Nephron progenitor cell (in vitro differentiated cells): Measurements from ENCODE around the gene BTBD3.

ENCODE experiments used
- DNase-seq: peaks from one replicate; pipeline ENCODE4 v3.0.0; 2021
- H3K27ac Mint-ChIP-seq: 2 replicates; pipeline ENCODE4 v1.8.0; 2021; ENCODE audit warnings: mild to moderate bottlenecking, moderate library complexity, mixed read lengths
- H3K27me3 Mint-ChIP-seq: 2 replicates; pipeline ENCODE4 v1.8.0; 2021; ENCODE audit warnings: mild to moderate bottlenecking, low read depth, mixed read lengths; ENCODE audit not compliant: poor library complexity
- H3K36me3 Mint-ChIP-seq: 2 replicates; pipeline ENCODE4 v1.8.0; 2021; ENCODE audit warnings: low read depth, mixed read lengths
- H3K4me1 Mint-ChIP-seq: 2 replicates; pipeline ENCODE4 v1.8.0; 2021; ENCODE audit warnings: mixed read lengths
- H3K4me3 Mint-ChIP-seq: 2 replicates; pipeline ENCODE4 v1.8.0; 2021; ENCODE audit warnings: mild to moderate bottlenecking, moderate library complexity, mixed read lengths
- H3K9me3 Mint-ChIP-seq: 2 replicates; pipeline ENCODE4 v1.8.0; 2021; ENCODE audit warnings: mild to moderate bottlenecking, moderate library complexity, mixed read lengths
- CTCF ChIP-seq: fragments of 200-600 bp; sonication (generic); IDR thresholded peaks from 2 replicates; pipeline ENCODE4 v1.5.0; 2021; ENCODE audit warnings: antibody characterized with exemption

The BTBD3 gene

GRCh38 chr20:11972478-11972877, 54.8 kb downstream of the BTBD3 start:
- Mint-ChIP-seq H3K36me3 (no peaks in the 10 kb centered on the region), H3K27me3 (peaks cover 14% of the 10 kb centered on the region), H3K4me1 (no peaks in the 10 kb centered on the region), H3K9me3 (peaks cover 5% of the 10 kb centered on the region), H3K27ac (no peak overlapping the region), H3K4me3 (no peak overlapping the region)
- no peak for DNase-seq
- TF ChIP-seq CTCF = no peak
